A549 (cell line): Measurements from ENCODE around the gene SSPN. TPM values are rescaled to one million over a fixed set of nuclear protein-coding genes. Genes with fewer than 3 reads are reported as not detected.
A peak's percentile ranks its signal among the peaks of the same experiment; 100 is the strongest.

ENCODE experiments used
- ATAC-seq, 2 experiments: fragments of 200-7000 bp in 1 of 2; fragments of >200 bp in 1 of 2; cut with Nextera tagmentation in 1 of 2; cut with Tn5 transposase in 1 of 2; 3 replicates each; pipeline versions ENCODE4 v1.8.0 to v1.9.1; 2018 to 2020; ENCODE audit warnings: mild to moderate bottlenecking in 1 of 2, moderate library complexity in 1 of 2
- CTCF ChIA-PET: fragments of 300-600 bp; sonication (Branson Sonifier 250); formaldehyde crosslinking; extraction: SDS; loops from one replicate; lab custom pipeline; 2021; ENCODE audit warnings: antibody characterized with exemption, inconsistent platforms; lab: Yijun Ruan, JAX
- POLR2A ChIA-PET: fragments of 350-600 bp; formaldehyde crosslinking; extraction: SDS; loops from one replicate; lab custom pipeline; 2021; ENCODE audit warnings: antibody characterized with exemption, inconsistent platforms; lab: Yijun Ruan, JAX
- DNase-seq, 2 experiments: peaks; one replicate each; pipeline versions ENCODE4 v3.0.0 to v3.0.0-alpha.2; 2011 to 2016; ENCODE audit warnings: low read depth in 1 of 2, low spot score in 1 of 2
- FAIRE-seq: peaks from 2 replicates; lab custom pipeline; 2011; peaks lifted over from hg19 to GRCh38; lab: Jason Lieb, UNC
- H3K27ac ChIP-seq, 2 experiments: fragments of >200 bp; sonication (Bioruptor Twin); formaldehyde crosslinking; 3 replicates each; pipeline ENCODE4 v1.5.1; 2016 to 2017
- H3K4me1 ChIP-seq: fragments of >200 bp; sonication (Bioruptor Twin); formaldehyde crosslinking; 3 replicates; pipeline ENCODE4 v1.6.1; 2016
- H3K4me2 ChIP-seq: fragments of >200 bp; sonication (Bioruptor Twin); formaldehyde crosslinking; 3 replicates; pipeline ENCODE4 v1.6.1; 2016
- H3K4me3 ChIP-seq: fragments of >200 bp; sonication (Bioruptor Twin); formaldehyde crosslinking; 3 replicates; pipeline ENCODE4 v1.5.1; 2016
- H3K9me3 ChIP-seq: fragments of >200 bp; sonication (Bioruptor Twin); formaldehyde crosslinking; 3 replicates; pipeline ENCODE4 v1.6.1; 2016
- BHLHE40 ChIP-seq: IDR thresholded peaks from 2 replicates; pipeline ENCODE4 v1.6.1; 2012; ENCODE audit warnings: low read depth, low read length, inconsistent platforms
- EHMT2 ChIP-seq: fragments of 200-600 bp; sonication (generic); IDR thresholded peaks from 2 replicates; pipeline ENCODE4 v1.6.1; 2016; ENCODE audit warnings: antibody characterized with exemption, low read depth, mild to moderate bottlenecking, moderate library complexity
- FOSL2 ChIP-seq, 2 experiments: fragments of 450-650 bp in 1 of 2; fragments of >200 bp in 1 of 2; sonication (Bioruptor Twin) in 1 of 2; formaldehyde crosslinking; IDR thresholded peaks; 2 replicates each; pipeline versions ENCODE4 v1.5.0 to v1.6.1; 2016 to 2020; ENCODE audit warnings: mild to moderate bottlenecking in 1 of 2, moderate library complexity in 1 of 2
- FOXS1 ChIP-seq: fragments of 250-450 bp; sonication (Bioruptor Pico); IDR thresholded peaks from 2 replicates; pipeline ENCODE4 v1.5.0; 2020; ENCODE audit warnings: mild to moderate bottlenecking, moderate library complexity
- GATA3 ChIP-seq: IDR thresholded peaks from 2 replicates; pipeline ENCODE4 v1.6.1; 2012; ENCODE audit warnings: borderline replicate concordance
- HEYL ChIP-seq: fragments of 250-450 bp; sonication (Bioruptor Pico); IDR thresholded peaks from 2 replicates; pipeline ENCODE4 v1.8.0; 2021; ENCODE audit warnings: mild to moderate bottlenecking, moderate library complexity
- HOXB13 ChIP-seq: fragments of 250-450 bp; sonication (Bioruptor Pico); IDR thresholded peaks from 2 replicates; pipeline ENCODE4 v1.5.0; 2020; ENCODE audit warnings: low read depth, mild to moderate bottlenecking, moderate library complexity
- MAZ ChIP-seq: fragments of 150-350 bp; IDR thresholded peaks from 2 replicates; pipeline ENCODE4 v1.6.1; 2014; ENCODE audit warnings: antibody characterized with exemption, low read depth, low read length, borderline replicate concordance
- MYC ChIP-seq: IDR thresholded peaks from 2 replicates; pipeline ENCODE4 v1.6.1; 2012; ENCODE audit warnings: mild to moderate bottlenecking, inconsistent platforms, low read length, improper control_type of control experiment, borderline replicate concordance
- NR3C1 ChIP-seq: fragments of >200 bp; sonication (Bioruptor Twin); formaldehyde crosslinking; IDR thresholded peaks from 3 replicates; pipeline ENCODE4 v1.6.1; 2017
- RAD21 ChIP-seq, 2 experiments: fragments of >200 bp in 1 of 2; sonication (Bioruptor Twin) in 1 of 2; formaldehyde crosslinking in 1 of 2; IDR thresholded peaks in 1 of 2; conservative IDR thresholded peaks in 1 of 2; 2 replicates in 1 of 2; 3 replicates in 1 of 2; pipeline ENCODE4 v1.6.1; 2012 to 2018; ENCODE audit warnings: inconsistent platforms in 1 of 2
- RARB ChIP-seq: fragments of 250-450 bp; sonication (Bioruptor Pico); IDR thresholded peaks from 2 replicates; pipeline ENCODE4 v1.8.0; 2021; ENCODE audit warnings: mild to moderate bottlenecking, moderate library complexity
- RCOR1 ChIP-seq: fragments of 150-350 bp; IDR thresholded peaks from 2 replicates; pipeline ENCODE4 v1.6.1; 2014; ENCODE audit warnings: antibody characterized with exemption, low read length, low read depth
- RFX5 ChIP-seq: fragments of 450-650 bp; IDR thresholded peaks from 2 replicates; pipeline ENCODE4 v1.7.1; 2014; ENCODE audit warnings: antibody characterized with exemption, mild to moderate bottlenecking, moderate library complexity
- RNF2 ChIP-seq: fragments of 200-600 bp; sonication (generic); IDR thresholded peaks from 2 replicates; pipeline ENCODE4 v1.6.1; 2016; ENCODE audit warnings: low read depth, mild to moderate bottlenecking, antibody characterized with exemption, moderate library complexity, borderline replicate concordance
- ZC3H11A ChIP-seq: fragments of 450-650 bp; IDR thresholded peaks from 2 replicates; pipeline ENCODE4 v1.6.1; 2014; ENCODE audit warnings: antibody characterized with exemption, mild to moderate bottlenecking
- ZFP36 ChIP-seq: fragments of 450-650 bp; IDR thresholded peaks from 2 replicates; pipeline ENCODE4 v1.6.1; 2014; ENCODE audit warnings: borderline replicate concordance; ENCODE audit not compliant: partially characterized antibody
- ZNF302 ChIP-seq: fragments of 250-450 bp; sonication (Bioruptor Pico); IDR thresholded peaks from 2 replicates; pipeline ENCODE4 v1.9.0; 2021; ENCODE audit warnings: inconsistent platforms, mild to moderate bottlenecking, moderate library complexity
- WGBS: methylation state at CpG from one replicate; pipeline ENCODE4 v1.1.6; 2017; ENCODE audit errors: missing lambda C conversion rate; 5-methylcytosine and 5-hydroxymethylcytosine counted together
- polyA plus RNA-seq, 4 experiments: library from polyadenylated mRNA; depleted of rRNA in 3 of 4; stranded (reverse); fragments of >200 nt; fragmentation: RNase III in 1 of 4; extraction: RNeasy Plus Mini Kit Qiagen cat#74134 plus additional on column Dnase treatment in 1 of 4; gene quantifications; 2 replicates in 3 of 4; 3 replicates in 1 of 4; pipeline ENCODE4 v1.2.3, GENCODE V29; 2011 to 2017
- TF ChIP-seq, protein P1 (sequence below): IDR thresholded peaks from 2 replicates; pipeline ENCODE4 v1.6.1; 2012
- TF ChIP-seq, protein P2 (sequence below): fragments of 250-450 bp; sonication (Bioruptor Pico); IDR thresholded peaks from 2 replicates; pipeline ENCODE4 v1.5.0; 2020; ENCODE audit warnings: low read depth, mild to moderate bottlenecking, moderate library complexity
- TF ChIP-seq, protein P3 (sequence below): fragments of >200 bp; sonication (Bioruptor Twin); formaldehyde crosslinking; IDR thresholded peaks from 3 replicates; pipeline ENCODE4 v1.6.1; 2016
- TF ChIP-seq, protein P4 (sequence below): fragments of >200 bp; sonication (Bioruptor Twin); formaldehyde crosslinking; IDR thresholded peaks from 3 replicates; pipeline ENCODE4 v1.5.1; 2016
- TF ChIP-seq, protein P5 (sequence below): fragments of 250-450 bp; sonication (Bioruptor Pico); IDR thresholded peaks from 2 replicates; pipeline ENCODE4 v1.5.0; 2021; ENCODE audit warnings: mild to moderate bottlenecking, moderate library complexity, borderline replicate concordance

SSPN gene
- polyA plus RNA-seq, 2 of the 4 experiments (the other 2 are of a cell fraction) = 0.85 to 2.6 TPM

DNA sequence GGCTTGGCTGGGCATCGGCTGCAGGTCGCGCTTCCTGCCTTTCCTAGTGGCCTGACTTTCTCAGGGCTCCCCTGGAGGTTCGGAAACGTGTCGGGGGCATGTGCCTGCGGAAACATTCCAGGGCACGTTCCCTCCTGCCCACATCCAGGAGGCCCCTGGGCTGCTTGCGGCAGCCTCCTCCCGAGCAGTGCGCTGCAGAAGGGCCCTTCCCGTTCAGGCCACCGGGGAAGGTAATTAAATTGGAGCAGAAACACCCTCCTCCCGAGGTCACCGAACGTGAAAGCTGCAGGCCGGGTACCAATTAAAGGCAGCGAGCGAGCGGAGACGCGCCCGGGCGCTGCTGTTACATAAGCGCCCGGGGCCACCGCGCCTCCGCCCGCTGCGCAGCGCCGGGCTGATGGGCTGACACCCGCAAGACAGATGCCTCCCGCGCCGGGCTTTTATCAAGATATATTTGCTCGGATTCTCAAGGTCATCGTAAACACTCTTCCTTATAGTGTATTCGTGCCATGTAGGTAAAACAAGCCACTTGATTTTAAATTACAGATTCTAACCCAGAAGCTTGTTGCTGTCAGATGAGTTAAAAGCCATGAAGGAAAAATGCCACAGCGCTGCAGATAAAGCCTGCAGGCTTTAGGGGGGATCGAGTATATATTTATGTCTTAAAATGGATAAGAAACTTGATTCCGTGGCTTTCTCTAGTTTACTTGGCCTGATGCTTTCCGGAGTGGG lies 31.4 kb downstream of the SSPN start:
- DNase-seq (no peak), FAIRE-seq (no peak), ATAC-seq (peak in 1 of 2 experiments; percentile 79; a peak in 4 of 6 replicates)
- TF ChIP-seq BHLHE40 = no peak
- no peak for TF ChIP-seq NR3C1
- TF ChIP-seq FOSL2 (IDR thresholded peaks at IDR 0.05) = no peak
- TF ChIP-seq FOSL2 (CRISPR knock-in tag; IDR thresholded peaks at IDR 0.05) = no peak
- TF ChIP-seq GATA3 = no peak
- TF ChIP-seq, protein P1, sequence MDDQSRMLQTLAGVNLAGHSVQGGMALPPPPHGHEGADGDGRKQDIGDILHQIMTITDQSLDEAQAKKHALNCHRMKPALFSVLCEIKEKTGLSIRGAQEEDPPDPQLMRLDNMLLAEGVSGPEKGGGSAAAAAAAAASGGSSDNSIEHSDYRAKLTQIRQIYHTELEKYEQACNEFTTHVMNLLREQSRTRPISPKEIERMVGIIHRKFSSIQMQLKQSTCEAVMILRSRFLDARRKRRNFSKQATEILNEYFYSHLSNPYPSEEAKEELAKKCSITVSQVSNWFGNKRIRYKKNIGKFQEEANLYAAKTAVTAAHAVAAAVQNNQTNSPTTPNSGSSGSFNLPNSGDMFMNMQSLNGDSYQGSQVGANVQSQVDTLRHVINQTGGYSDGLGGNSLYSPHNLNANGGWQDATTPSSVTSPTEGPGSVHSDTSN = no peak
- no peak for TF ChIP-seq ZNF302
- TF ChIP-seq MAZ = no peak
- TF ChIP-seq MYC = no peak
- no peak for TF ChIP-seq ZFP36
- TF ChIP-seq, protein P2, sequence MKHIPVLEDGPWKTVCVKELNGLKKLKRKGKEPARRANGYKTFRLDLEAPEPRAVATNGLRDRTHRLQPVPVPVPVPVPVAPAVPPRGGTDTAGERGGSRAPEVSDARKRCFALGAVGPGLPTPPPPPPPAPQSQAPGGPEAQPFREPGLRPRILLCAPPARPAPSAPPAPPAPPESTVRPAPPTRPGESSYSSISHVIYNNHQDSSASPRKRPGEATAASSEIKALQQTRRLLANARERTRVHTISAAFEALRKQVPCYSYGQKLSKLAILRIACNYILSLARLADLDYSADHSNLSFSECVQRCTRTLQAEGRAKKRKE (CRISPR knock-in tag) = no peak
- TF ChIP-seq, protein P3, sequence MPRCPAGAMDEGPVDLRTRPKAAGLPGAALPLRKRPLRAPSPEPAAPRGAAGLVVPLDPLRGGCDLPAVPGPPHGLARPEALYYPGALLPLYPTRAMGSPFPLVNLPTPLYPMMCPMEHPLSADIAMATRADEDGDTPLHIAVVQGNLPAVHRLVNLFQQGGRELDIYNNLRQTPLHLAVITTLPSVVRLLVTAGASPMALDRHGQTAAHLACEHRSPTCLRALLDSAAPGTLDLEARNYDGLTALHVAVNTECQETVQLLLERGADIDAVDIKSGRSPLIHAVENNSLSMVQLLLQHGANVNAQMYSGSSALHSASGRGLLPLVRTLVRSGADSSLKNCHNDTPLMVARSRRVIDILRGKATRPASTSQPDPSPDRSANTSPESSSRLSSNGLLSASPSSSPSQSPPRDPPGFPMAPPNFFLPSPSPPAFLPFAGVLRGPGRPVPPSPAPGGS = no peak
- no peak for TF ChIP-seq RAD21 (conservative IDR thresholded peaks at IDR 0.05 in 1 of 2, IDR thresholded peaks at IDR 0.05 in 1 of 2)
- TF ChIP-seq, protein P4, sequence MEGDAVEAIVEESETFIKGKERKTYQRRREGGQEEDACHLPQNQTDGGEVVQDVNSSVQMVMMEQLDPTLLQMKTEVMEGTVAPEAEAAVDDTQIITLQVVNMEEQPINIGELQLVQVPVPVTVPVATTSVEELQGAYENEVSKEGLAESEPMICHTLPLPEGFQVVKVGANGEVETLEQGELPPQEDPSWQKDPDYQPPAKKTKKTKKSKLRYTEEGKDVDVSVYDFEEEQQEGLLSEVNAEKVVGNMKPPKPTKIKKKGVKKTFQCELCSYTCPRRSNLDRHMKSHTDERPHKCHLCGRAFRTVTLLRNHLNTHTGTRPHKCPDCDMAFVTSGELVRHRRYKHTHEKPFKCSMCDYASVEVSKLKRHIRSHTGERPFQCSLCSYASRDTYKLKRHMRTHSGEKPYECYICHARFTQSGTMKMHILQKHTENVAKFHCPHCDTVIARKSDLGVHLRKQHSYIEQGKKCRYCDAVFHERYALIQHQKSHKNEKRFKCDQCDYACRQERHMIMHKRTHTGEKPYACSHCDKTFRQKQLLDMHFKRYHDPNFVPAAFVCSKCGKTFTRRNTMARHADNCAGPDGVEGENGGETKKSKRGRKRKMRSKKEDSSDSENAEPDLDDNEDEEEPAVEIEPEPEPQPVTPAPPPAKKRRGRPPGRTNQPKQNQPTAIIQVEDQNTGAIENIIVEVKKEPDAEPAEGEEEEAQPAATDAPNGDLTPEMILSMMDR = no peak
- TF ChIP-seq HOXB13 (CRISPR knock-in tag) = no peak
- no peak for TF ChIP-seq HEYL
- TF ChIP-seq ZC3H11A = no peak
- TF ChIP-seq RCOR1 = no peak
- no peak for TF ChIP-seq RNF2
- no peak for TF ChIP-seq RFX5
- peak overlapping the region in 1 of 2 experiments; percentile 55; a peak in 2 of 6 replicates for H3K27ac ChIP-seq
- H3K4me3 ChIP-seq = peak overlapping the region; percentile 41
- ChIA-PET CTCF (interaction anchor here (1.2 kb wide), 2 partner anchors 38 to 47 kb away, joined by 3 read pairs; no protein-coding TSS in a partner anchor), POLR2A (no interaction called here)
- H3K4me2 ChIP-seq = peak overlapping the region; percentile 89
- 36% methylated on average over 44 of the region's 44 CpGs for WGBS
- H3K9me3 ChIP-seq = no peaks in the 10 kb centered on the region
- no peaks in the 10 kb centered on the region; the same call in 2 of the 3 replicates for H3K4me1 ChIP-seq

DNA sequence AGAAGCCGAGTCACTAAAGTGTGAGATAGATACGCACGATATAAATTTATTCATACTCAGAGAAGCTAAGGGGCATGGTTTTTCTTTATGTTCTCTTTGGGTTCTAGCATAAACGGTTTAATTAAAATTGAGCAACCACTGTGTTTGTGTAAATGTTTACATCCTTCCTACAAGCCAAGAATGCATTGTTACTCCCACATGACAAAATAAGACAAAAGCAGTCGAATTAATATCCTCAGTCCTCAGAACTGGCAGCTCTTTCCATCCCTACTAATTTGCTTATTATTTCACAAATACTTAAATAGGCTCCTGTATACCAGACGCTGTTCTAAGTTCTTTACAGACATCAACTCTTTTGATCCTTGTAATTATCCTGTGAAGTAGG lies 32.0 kb downstream of the SSPN start:
- no peaks in the 10 kb centered on the region; the same call in 2 of the 3 replicates for H3K4me1 ChIP-seq
- H3K4me2 ChIP-seq = peak overlapping the region; percentile 89; the same call in 2 of the 3 replicates
- H3K27ac ChIP-seq = no peak overlapping the region
- DNase-seq (no peak), FAIRE-seq (no peak), ATAC-seq (no peak)
- TF ChIP-seq NR3C1 (no peak), RARB (CRISPR knock-in tag) (no peak), EHMT2 (no peak), FOXS1 (CRISPR knock-in tag) (no peak), ZFP36 (no peak)
- TF ChIP-seq, protein P5, sequence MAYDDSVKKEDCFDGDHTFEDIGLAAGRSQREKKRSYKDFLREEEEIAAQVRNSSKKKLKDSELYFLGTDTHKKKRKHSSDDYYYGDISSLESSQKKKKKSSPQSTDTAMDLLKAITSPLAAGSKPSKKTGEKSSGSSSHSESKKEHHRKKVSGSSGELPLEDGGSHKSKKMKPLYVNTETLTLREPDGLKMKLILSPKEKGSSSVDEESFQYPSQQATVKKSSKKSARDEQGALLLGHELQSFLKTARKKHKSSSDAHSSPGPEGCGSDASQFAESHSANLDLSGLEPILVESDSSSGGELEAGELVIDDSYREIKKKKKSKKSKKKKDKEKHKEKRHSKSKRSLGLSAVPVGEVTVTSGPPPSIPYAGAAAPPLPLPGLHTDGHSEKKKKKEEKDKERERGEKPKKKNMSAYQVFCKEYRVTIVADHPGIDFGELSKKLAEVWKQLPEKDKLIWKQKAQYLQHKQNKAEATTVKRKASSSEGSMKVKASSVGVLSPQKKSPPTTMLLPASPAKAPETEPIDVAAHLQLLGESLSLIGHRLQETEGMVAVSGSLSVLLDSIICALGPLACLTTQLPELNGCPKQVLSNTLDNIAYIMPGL (CRISPR knock-in tag) = no peak
- ChIA-PET POLR2A (no interaction called here), CTCF (interaction anchor here (1.2 kb wide), 2 partner anchors 37 to 47 kb away, joined by 3 read pairs; no protein-coding TSS in a partner anchor)
- WGBS = 72% methylated on average over 6 of the region's 6 CpGs
- H3K9me3 ChIP-seq = no peaks in the 10 kb centered on the region
- no peak overlapping the region for H3K4me3 ChIP-seq
